H9 (cell line): Measurements from ENCODE around the gene SERPIND1. TPM values are rescaled to one million over a fixed set of nuclear protein-coding genes. Genes with fewer than 3 reads are reported as not detected.

ENCODE experiments used
- DNase-seq: peaks from one replicate; pipeline ENCODE4 v3.0.0-alpha.2; 2017
- H2AFZ ChIP-seq: one replicate; pipeline ENCODE4 v1.6.1; 2013; ENCODE audit warnings: mild to moderate bottlenecking, low read length, control low read depth, moderate library complexity
- H2AK5ac ChIP-seq: 2 replicates; pipeline ENCODE4 v1.6.1; 2013; ENCODE audit warnings: low read length, control low read depth, mixed read lengths; ENCODE audit not compliant: insufficient read length
- H2BK120ac ChIP-seq: one replicate; pipeline ENCODE4 v1.6.1; 2013; ENCODE audit warnings: low read depth, mild to moderate bottlenecking, low read length, control low read depth, inconsistent platforms; ENCODE audit not compliant: poor library complexity, severe bottlenecking
- H2BK12ac ChIP-seq: 2 replicates; pipeline ENCODE4 v1.6.1; 2013; ENCODE audit warnings: low read length, control low read depth, mixed read lengths, low read depth; ENCODE audit not compliant: insufficient read length
- H2BK15ac ChIP-seq: 2 replicates; pipeline ENCODE4 v1.6.1; 2013; ENCODE audit warnings: low read depth, low read length, control low read depth
- H2BK20ac ChIP-seq: one replicate; pipeline ENCODE4 v1.6.1; 2013; ENCODE audit warnings: low read depth, mild to moderate bottlenecking, low read length, control low read depth, inconsistent platforms; ENCODE audit not compliant: poor library complexity, severe bottlenecking
- H2BK5ac ChIP-seq: 2 replicates; pipeline ENCODE4 v1.6.1; 2013; ENCODE audit warnings: low read length, control low read depth, mixed read lengths; ENCODE audit not compliant: insufficient read length
- H3K14ac ChIP-seq: 2 replicates; pipeline ENCODE4 v1.6.1; 2013; ENCODE audit warnings: low read length, control low read depth; ENCODE audit not compliant: insufficient read depth
- H3K18ac ChIP-seq: 2 replicates; pipeline ENCODE4 v1.6.1; 2013; ENCODE audit warnings: low read depth, mild to moderate bottlenecking, mixed read lengths, low read length, control low read depth; ENCODE audit not compliant: insufficient read length
- H3K23ac ChIP-seq: 2 replicates; pipeline ENCODE4 v1.6.1; 2013; ENCODE audit warnings: low read length, control low read depth, mixed read lengths, low read depth; ENCODE audit not compliant: insufficient read length
- H3K23me2 ChIP-seq: 2 replicates; pipeline ENCODE4 v1.6.1; 2013; ENCODE audit warnings: low read depth, mild to moderate bottlenecking, mixed read lengths, low read length, control low read depth; ENCODE audit not compliant: insufficient read length, poor library complexity, severe bottlenecking
- H3K27ac ChIP-seq: 2 replicates; pipeline ENCODE4 v1.5.1; 2013; ENCODE audit warnings: low read length, control low read depth, mixed read lengths, low read depth; ENCODE audit not compliant: insufficient read length
- H3K27me3 ChIP-seq: 2 replicates; pipeline ENCODE4 v1.6.1; 2013; ENCODE audit warnings: low read length, control low read depth, inconsistent platforms; ENCODE audit not compliant: insufficient read depth
- H3K4ac ChIP-seq: 2 replicates; pipeline ENCODE4 v1.6.1; 2013; ENCODE audit warnings: low read depth, mild to moderate bottlenecking, control low read depth, inconsistent platforms, low read length, moderate library complexity
- H3K4me1 ChIP-seq: 2 replicates; pipeline ENCODE4 v1.6.1; 2013; ENCODE audit warnings: low read length, control low read depth, inconsistent platforms; ENCODE audit not compliant: insufficient read depth
- H3K4me2 ChIP-seq: 2 replicates; pipeline ENCODE4 v1.6.1; 2013; ENCODE audit warnings: low read length, control low read depth, mixed read lengths; ENCODE audit not compliant: insufficient read length, insufficient read depth
- H3K56ac ChIP-seq: 2 replicates; pipeline ENCODE4 v1.6.1; 2013; ENCODE audit warnings: low read depth, mild to moderate bottlenecking, mixed read lengths, low read length, control low read depth; ENCODE audit not compliant: insufficient read length
- H3K79me1 ChIP-seq: 2 replicates; pipeline ENCODE4 v1.6.1; 2013; ENCODE audit warnings: low read depth, mild to moderate bottlenecking, moderate library complexity, low read length, control low read depth, inconsistent platforms; ENCODE audit not compliant: insufficient read depth, poor library complexity, severe bottlenecking
- H3K79me2 ChIP-seq: 2 replicates; pipeline ENCODE4 v1.6.1; 2013; ENCODE audit warnings: low read length, control low read depth, inconsistent platforms; ENCODE audit not compliant: insufficient read depth
- H3K9ac ChIP-seq: 2 replicates; pipeline ENCODE4 v1.6.1; 2013; ENCODE audit warnings: low read length, control low read depth, mixed read lengths; ENCODE audit not compliant: insufficient read length; ENCODE audit errors: extremely low read depth
- H3K9me3 ChIP-seq: one replicate; pipeline ENCODE4 v1.6.1; 2013; ENCODE audit warnings: low read depth, low read length, inconsistent platforms; ENCODE audit not compliant: control insufficient read depth
- H3T11ph ChIP-seq: one replicate; pipeline ENCODE4 v1.6.1; 2013; ENCODE audit warnings: mild to moderate bottlenecking, low read length, control low read depth, inconsistent platforms
- H4K20me1 ChIP-seq: one replicate; pipeline ENCODE4 v1.6.1; 2013; ENCODE audit not compliant: control insufficient read depth, insufficient read length, insufficient read depth
- H4K5ac ChIP-seq: 2 replicates; pipeline ENCODE4 v1.6.1; 2013; ENCODE audit warnings: low read depth, mild to moderate bottlenecking, mixed read lengths, low read length, control low read depth; ENCODE audit not compliant: insufficient read length
- H4K8ac ChIP-seq: replicated peaks from 2 replicates; pipeline ENCODE4 v1.6.1; 2013; ENCODE audit warnings: low read length, control low read depth, mixed read lengths, low read depth; ENCODE audit not compliant: insufficient read length
- H4K91ac ChIP-seq: 2 replicates; pipeline ENCODE4 v1.6.1; 2013; ENCODE audit warnings: low read depth, mild to moderate bottlenecking, moderate library complexity, mixed read lengths, low read length, control low read depth; ENCODE audit not compliant: insufficient read length
- H3K27ac Mint-ChIP-seq, 3 experiments: 2 replicates in 2 of 3; 3 replicates in 1 of 3; pipeline ENCODE4 v1.8.0; 2020 to 2021; ENCODE audit warnings: mixed read lengths in 3 of 3, mild to moderate bottlenecking in 1 of 3, moderate library complexity in 1 of 3
- H3K27me3 Mint-ChIP-seq: 2 replicates; pipeline ENCODE4 v1.8.0; 2021; ENCODE audit warnings: low read depth, mild to moderate bottlenecking, moderate library complexity, mixed read lengths
- H3K36me3 Mint-ChIP-seq, 3 experiments: 2 replicates in 2 of 3; 3 replicates in 1 of 3; pipeline ENCODE4 v1.8.0; 2020 to 2021; ENCODE audit warnings: low read depth in 3 of 3, mixed read lengths in 3 of 3; ENCODE audit not compliant: insufficient read depth in 1 of 3
- H3K4me1 Mint-ChIP-seq, 2 experiments: 2 replicates each; pipeline ENCODE4 v1.8.0; 2020; ENCODE audit warnings: mixed read lengths in 2 of 2
- H3K4me3 Mint-ChIP-seq, 2 experiments: 2 replicates in 1 of 2; 3 replicates in 1 of 2; pipeline ENCODE4 v1.8.0; 2020 to 2021; ENCODE audit warnings: mild to moderate bottlenecking in 2 of 2, mixed read lengths in 2 of 2, moderate library complexity in 1 of 2
- H3K9me3 Mint-ChIP-seq, 2 experiments: 2 replicates in 1 of 2; 3 replicates in 1 of 2; pipeline ENCODE4 v1.8.0; 2020; ENCODE audit warnings: mild to moderate bottlenecking in 2 of 2, mixed read lengths in 2 of 2, moderate library complexity in 1 of 2
- WGBS: extraction: QIAGEN DNeasy Blood & Tissue Kit; methylation state at CpG from one replicate; pipeline ENCODE4 v1.1.7; 2013; ENCODE audit warnings: missing lambda C conversion rate, low lambda C conversion rate, mixed read lengths; ENCODE audit not compliant: insufficient read length; ENCODE audit errors: extremely low coverage; 5-methylcytosine and 5-hydroxymethylcytosine counted together
- total RNA-seq: library from RNA; stranded (reverse); gene quantifications from 2 replicates; pipeline ENCODE4 v1.2.1, GENCODE V29; 2021
- TF ChIP-seq, protein P1 (sequence below): fragments of 200-600 bp; sonication (generic); conservative IDR thresholded peaks from 3 replicates; pipeline ENCODE4 v1.8.0; 2021; ENCODE audit warnings: antibody characterized with exemption, mild to moderate bottlenecking

The SERPIND1 gene
- total RNA-seq, 1 experiment from 2014 or later: not detected

DNA sequence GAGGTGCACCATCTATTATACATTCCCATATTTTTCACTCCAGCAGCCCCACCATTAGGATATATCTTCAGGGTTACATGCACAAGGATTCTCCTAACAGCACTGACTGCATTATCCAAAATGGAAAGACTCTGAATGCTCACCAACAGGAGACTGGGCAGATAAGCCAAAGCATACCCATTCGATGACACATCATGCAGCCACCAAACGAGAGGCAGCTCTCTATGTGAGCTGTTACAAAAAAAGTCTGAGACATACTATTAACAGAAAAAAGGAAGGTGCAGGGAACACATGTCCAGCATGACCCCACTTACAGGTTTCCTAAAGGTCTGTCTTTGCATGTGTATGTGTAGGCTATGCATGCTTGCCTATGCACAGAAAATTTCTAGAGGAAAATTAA lies 12.4 kb upstream of the SERPIND1 start:
- Mint-ChIP-seq H3K27me3 (no peaks in the 10 kb centered on the region), H3K27ac (no peak overlapping the region), H3K9me3 (no peaks in the 10 kb centered on the region), H3K36me3 (peaks cover 9 to 48% (median 14%) of the 10 kb centered on the region in 3 experiments; a peak in 6 of 7 replicates), H3K4me3 (no peak overlapping the region; a peak in 1 of 5 replicates), H3K4me1 (no peaks in the 10 kb centered on the region)
- no peaks in the 10 kb centered on the region for H3K79me1 ChIP-seq
- no peak overlapping the region for H3K23ac ChIP-seq
- no peak overlapping the region for H2BK120ac ChIP-seq
- H3K27ac ChIP-seq: no peak overlapping the region
- H2BK15ac ChIP-seq: no peak overlapping the region
- H4K8ac ChIP-seq: no peak overlapping the region
- H3T11ph ChIP-seq: no peak overlapping the region
- no peak overlapping the region for H3K56ac ChIP-seq
- H2BK20ac ChIP-seq: no peak overlapping the region
- no peaks in the 10 kb centered on the region for H4K20me1 ChIP-seq
- no peaks in the 10 kb centered on the region for H3K9me3 ChIP-seq
- H3K4me1 ChIP-seq: no peaks in the 10 kb centered on the region
- H2AK5ac ChIP-seq: no peak overlapping the region
- H4K5ac ChIP-seq: no peak overlapping the region
- no peak overlapping the region for H2BK5ac ChIP-seq
- TF ChIP-seq, protein P1, sequence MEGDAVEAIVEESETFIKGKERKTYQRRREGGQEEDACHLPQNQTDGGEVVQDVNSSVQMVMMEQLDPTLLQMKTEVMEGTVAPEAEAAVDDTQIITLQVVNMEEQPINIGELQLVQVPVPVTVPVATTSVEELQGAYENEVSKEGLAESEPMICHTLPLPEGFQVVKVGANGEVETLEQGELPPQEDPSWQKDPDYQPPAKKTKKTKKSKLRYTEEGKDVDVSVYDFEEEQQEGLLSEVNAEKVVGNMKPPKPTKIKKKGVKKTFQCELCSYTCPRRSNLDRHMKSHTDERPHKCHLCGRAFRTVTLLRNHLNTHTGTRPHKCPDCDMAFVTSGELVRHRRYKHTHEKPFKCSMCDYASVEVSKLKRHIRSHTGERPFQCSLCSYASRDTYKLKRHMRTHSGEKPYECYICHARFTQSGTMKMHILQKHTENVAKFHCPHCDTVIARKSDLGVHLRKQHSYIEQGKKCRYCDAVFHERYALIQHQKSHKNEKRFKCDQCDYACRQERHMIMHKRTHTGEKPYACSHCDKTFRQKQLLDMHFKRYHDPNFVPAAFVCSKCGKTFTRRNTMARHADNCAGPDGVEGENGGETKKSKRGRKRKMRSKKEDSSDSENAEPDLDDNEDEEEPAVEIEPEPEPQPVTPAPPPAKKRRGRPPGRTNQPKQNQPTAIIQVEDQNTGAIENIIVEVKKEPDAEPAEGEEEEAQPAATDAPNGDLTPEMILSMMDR: no peak
- H2BK12ac ChIP-seq: no peak overlapping the region
- H3K14ac ChIP-seq: no peak overlapping the region
- no peak for DNase-seq
- no CpG with 5 or more reads among the region's 2 CpGs for WGBS
- H3K18ac ChIP-seq: no peak overlapping the region
- no peaks in the 10 kb centered on the region for H3K27me3 ChIP-seq
- no peaks in the 10 kb centered on the region for H3K79me2 ChIP-seq
- no peaks in the 10 kb centered on the region for H3K23me2 ChIP-seq
- no peak overlapping the region for H2AFZ ChIP-seq
- H4K91ac ChIP-seq: no peak overlapping the region
- H3K9ac ChIP-seq: no peak overlapping the region
- no peak overlapping the region for H3K4me2 ChIP-seq
- H3K4ac ChIP-seq: no peak overlapping the region
